Activated CD4-positive, alpha-beta T cell treated with anti-CD3 and anti-CD28 coated beads, Interleukin-2, amount 50 U/mL, for 1 hour (primary cell): ENCODE measurements around the gene PACS2.
"Not testable (repeated sequence)": the region's sequence is repeated elsewhere in the genome, so short reads cannot be mapped to it uniquely, and the experiment has no call there.

ENCODE experiments used
- DNase-seq: peaks from one replicate; pipeline ENCODE4 v3.0.0-alpha.2; 2020

Gene PACS2

DNA sequence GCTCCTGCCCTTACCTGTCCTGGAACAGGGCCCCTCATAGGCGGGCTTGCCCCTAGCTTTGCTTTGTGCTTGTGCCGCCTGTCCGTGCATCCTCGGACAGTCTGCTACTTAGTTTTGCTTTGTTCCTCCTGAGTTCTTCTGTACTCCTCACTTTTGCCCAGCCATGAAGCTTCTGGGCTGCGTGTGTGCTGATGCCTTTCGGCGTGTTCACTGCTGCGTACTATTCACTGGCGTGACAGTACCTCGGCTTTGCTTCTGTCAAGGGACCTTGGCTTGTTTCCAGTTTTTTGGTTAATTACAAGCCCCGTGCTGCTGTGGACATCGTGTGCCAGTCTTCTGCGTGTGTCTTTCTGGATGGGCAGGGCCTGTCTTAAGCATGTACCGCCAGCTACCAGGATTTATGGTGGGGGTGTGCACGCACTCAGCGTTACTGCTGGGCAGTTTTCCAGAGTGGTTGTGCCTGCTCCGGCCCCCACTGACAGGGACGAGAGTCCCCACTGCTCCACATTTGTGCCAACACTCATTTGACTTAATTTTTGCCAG is 2.5 kb downstream of the PACS2 start:
- no peak for DNase-seq

DNA sequence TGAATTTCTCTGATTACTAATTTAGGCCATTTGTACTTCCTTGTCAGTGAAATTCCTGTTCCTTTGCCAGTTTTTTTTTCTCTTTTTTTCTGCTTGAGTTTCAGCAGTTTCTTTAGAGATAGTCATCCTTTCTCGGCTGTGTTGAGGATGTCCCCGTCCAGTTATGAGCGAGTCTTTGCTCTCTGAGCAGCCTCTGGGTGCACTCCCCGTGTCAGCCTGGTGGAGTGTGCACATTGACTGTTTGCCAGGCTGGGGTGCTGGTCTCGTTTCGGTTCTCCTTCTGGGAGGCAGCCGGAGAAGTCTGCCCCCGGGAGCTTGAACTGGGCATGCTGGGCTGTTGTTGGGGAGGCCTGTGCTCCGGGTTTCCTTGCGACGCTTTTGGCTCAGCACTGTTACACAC is 3.0 kb downstream of the PACS2 start:
- no peak for DNase-seq

DNA sequence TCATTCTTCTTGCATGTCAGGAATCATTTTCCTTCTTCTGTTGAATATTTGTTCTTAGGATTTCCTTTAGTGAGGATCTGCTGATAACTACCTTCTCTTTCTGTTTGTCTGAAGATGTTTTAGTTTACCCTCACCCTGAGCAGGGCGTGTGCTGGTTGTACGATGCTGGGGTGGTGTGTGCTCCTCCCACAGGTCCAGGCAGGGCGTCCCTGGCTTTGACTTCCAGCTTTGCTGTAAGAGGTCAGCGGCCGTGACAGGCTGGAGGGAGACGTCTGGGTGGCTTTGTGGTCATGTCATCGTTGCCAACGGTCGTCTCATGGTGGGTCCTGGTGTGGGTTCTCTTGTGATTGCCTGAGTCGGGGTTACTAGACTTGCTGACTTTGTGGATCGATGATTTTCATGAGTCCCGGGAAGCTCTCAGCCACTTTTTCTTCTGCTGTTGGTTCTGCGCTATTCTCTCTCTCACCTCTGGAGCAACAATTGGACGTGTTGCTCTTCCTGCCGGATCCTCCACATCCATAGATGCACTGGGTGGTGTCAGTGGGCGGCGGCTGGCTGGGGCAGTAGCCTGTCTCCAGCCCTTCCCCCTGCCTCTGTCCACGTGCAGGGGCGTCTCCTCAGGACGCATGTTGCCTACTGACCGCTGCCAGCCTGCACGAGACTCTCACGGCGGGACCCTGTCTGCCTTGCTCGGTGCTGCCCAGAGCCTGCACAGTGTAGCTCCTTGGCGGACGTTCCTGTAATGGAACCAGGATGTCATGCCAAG is 8.4 kb downstream of the PACS2 start:
- DNase-seq, result no peak

DNA sequence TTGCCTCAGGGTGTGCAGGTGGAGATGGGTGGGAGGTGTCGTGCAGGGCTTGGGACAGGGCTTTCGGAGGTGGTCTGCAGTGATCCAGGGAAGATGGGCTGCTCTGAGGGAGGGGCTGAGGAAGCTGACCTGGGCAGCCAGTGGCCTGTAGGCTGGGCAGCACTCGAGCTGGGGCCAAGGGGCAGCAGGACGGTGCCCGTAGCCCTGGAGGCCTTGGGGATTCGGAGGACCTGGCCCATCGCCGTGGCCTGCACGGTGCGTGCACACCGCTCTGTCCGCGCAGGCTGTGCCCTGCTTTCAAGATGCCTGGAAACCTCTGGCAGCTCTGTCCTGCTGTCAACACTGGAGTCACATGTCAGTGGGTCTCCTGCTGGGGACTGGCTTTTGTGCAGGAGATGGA is 9.1 kb downstream of the PACS2 start:
- DNase-seq, result no peak

DNA sequence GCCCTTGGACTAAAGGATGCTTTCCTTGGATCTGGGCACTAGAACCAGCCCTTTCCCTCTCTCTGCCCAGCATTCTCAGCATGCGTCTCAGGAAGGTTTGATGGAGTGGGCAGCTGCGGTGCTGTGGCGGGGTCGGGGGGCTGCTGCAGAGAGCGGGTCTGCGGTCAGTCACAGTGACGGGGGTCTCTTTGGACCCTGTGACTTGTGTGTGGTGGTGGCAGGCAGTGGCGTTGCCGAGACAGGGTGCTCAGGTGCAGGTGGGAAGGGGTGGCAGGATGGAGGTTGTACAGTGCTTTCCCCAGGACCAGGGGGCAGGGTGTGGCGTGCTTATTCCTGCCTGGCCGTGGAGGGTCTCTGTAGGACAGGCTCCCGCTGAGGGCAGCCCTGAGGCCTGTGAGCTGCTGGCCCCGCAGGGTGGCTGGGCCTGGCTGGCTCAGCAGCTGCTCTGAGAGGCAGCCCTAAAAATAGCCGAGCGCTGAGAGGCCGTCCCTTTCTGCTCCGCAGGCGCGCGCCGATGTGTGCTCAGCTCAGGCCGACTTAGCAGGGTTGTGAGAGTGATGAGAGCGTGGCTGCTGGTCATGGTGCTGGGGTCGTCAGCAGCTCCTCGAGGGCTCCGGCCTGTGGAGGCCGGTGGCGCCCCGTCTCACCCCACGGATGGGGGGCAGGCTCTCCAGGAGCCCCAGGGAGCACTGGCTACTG is 9.7 kb downstream of the PACS2 start:
- no peak for DNase-seq

DNA sequence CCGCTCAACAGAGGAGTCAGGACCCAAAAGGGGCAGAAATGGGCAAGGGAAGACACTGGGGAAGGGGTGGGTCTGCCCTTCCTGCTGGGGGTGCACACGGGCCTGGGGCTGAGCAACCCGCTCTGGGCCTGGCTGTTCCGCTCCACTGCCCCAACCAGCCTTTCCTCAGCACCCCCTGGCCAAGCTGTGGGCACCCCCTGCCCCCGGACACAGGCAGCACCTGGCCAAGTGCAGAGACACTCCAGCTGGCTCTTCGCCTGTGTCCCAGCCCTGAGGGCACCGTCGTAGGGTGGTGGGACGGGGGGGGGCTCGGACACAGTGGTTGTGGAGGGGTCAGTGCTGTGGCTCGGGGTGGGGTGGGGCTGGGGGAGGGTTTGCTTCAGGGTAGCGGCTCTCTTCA is 10.3 kb downstream of the PACS2 start:
- no peak for DNase-seq

DNA sequence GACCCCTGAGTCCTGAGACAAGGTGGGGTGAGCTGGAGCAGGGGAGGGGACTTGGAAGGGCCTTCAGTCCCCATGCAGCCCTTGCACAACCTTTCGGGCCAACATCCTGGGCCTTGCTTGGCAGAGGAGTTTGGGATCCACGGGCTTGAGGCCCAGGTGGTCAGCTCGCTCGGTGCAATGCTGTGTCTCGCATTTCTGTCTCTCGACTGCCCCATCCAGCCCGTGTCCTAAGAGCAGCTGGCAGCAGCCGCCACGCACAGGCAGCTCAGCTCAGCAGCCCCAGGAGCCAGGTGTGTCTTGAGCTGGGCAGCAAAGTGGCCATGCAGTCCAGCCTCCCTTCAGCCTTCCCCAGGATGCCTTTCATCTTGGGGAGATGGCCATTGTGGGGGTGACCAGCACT is 10.8 kb downstream of the PACS2 start:
- DNase-seq, result no peak

DNA sequence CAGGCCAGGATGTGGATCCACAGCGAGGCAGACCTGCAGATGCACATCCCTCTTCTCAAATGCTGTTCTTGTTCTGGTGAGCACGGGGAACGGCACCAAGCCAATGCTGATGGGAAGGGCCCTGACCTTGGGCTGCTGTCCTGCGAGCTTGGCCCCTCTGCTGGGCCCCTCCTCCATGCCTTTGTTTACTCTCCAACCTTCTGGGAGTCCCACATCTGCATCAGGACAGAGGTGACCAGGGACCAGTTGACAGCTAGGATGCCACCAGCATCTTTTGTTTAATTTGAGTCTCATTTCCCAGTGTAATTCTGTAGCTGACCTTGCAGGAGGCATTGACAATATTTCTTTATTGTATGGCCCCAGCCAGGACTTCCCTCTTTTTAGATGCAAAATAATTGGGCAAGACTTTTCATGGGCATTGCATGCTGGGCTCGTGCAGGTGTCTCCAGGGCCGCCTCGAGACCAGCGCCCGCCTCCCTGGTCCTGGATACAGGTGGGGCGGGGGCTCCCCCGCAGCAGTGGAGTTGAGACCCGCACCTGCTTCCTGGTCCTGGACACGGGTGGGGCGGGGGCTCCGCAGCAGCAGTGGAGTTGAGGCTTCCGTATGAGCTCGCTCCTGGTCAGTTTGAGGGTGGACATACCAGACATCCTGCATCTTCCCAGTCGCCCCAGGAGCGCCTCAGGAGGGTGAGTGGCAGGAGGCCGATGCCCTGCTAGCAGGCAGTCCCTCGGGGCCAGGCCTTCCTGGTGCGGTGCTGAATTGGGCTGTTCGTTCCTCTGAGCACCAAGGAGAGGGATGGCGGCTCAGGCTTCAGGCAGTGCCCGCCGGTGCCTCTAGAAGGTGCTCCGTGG is 11.4 kb downstream of the PACS2 start:
- no peak for DNase-seq

DNA sequence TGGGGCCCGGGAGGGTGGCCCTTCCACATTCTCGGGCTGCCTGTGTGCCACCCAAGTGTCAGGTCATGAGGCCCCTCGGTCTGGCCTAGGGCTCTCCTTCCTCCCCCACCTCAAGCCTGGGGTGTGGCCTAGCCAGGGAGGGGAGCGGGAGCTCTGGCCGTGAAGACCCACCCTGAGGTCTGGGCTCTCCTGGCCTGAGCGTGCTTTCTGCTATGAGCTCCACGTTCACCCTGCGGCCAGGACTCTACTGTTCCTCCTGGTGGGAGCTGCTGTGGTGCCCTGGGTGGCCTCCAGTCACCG is 12.0 kb downstream of the PACS2 start:
- DNase-seq, result no peak

DNA sequence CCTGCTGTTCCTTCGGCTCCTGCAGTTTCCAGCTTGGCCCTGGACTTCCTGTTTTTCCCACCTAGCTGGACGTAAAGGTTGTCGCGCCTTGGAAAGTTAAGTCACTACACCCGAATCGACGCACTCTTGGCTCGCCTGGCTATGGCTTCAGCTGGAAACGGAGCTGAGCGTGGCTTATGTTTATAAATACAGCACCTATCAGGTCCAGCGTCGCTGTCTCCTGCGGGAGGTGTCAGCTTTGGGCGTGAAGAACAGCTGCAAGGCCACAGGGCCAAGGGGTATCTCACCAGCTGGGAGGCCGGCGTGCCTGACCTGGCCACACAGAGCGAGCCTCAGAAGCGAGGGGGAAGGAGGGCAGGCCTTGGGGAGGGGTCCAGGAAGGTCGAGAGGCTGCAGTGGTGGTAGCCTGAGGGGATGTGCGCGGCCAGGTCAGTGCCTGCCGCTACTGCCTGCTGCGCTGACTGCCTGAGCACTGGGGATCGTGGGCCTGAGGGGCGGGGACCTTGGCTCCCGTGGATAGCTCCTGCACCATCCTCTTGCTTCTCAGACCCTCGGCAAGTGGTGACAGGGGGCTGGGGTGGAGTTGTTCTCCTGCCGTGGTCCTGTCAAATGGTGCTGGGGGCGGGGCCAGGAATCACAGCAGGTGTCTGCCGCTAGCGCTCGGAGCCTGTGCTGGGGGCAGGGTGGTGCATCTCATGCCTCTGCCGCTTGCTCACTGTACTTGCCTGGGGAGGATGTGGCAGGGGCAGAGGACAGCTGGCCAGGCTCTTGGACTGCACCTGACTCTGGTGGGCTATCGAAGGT is 12.5 kb downstream of the PACS2 start:
- DNase-seq, result no peak

DNA sequence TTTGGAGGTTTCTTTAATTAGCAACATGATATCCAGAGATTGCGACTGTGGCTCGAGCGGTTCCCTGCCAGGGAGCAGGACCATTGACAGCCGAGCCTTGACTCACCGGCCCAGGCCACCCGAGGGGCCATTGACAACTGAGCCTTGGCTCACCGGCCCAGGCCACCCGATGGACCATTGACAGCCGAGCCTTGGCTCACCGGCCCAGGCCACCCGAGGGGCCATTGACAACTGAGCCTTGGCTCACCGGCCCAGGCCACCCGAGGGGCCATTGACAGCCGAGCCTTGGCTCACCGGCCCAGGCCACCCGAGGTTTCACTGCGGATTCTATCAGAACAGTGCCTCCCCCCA is 13.1 kb downstream of the PACS2 start:
- not testable (repeated sequence) for DNase-seq

DNA sequence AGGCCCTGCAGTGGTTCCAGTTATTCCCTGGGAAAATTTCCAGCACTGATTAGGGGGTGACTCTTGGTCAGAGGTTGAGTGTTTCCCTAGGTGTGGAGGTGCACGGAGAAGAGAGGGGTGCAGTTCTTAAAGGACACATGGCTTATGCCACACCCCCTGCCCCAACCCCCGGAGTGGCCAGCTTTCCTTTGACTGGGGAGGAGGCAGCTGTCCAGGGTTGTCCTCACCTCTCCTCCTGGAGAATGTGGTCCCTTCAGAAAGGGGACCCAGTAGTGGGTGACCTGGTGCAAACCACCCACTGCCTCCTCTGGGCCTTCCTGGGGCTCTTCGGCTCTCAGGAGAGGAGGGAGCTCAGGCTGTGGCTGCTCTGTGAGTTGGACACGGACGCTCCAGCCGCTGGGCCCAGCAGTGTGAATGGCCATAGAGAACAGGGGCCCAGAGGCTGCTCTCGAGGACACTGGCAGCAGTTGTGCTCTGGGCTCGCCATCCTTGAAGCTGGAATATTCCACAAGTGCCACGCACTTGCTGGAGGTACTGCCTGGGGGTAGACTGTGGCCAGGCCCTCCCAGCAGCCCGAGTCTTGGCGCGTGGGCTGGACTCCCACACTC is 13.6 kb downstream of the PACS2 start:
- DNase-seq, result no peak

DNA sequence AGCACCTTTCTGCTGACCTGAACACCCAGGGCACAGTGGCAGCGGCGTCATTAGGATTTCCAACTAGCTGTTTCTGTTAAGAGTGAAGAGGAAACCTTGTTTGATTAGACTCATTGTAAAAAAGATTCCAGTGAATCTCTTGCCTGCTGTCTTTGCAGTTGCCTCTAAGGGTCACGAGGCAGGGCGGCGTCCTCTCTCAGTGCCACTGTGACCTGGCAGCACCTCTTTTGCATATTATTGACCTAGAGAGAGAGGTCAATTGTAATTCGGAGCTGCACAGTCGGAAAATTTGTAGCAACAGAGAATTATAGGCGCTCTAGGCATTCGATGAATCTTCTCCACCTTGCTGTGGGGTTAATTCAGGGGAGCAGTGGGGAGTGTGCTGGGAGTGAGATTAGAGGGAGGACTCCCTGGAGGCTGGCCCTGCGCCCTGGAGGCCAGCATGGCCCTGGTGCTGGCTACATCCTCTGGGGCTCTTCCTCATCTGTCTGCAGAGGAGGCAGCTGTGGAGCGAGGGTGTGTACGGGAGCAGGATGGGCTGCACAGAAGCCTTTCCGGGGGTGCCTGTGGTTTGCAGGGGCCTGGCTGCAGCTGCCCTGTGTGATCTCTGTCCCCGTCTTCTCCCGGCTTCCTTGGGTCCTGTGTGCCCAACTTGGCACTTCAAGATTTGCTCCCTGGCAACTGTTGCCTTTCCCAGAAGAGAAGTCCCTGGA is 14.3 kb downstream of the PACS2 start:
- no peak for DNase-seq

DNA sequence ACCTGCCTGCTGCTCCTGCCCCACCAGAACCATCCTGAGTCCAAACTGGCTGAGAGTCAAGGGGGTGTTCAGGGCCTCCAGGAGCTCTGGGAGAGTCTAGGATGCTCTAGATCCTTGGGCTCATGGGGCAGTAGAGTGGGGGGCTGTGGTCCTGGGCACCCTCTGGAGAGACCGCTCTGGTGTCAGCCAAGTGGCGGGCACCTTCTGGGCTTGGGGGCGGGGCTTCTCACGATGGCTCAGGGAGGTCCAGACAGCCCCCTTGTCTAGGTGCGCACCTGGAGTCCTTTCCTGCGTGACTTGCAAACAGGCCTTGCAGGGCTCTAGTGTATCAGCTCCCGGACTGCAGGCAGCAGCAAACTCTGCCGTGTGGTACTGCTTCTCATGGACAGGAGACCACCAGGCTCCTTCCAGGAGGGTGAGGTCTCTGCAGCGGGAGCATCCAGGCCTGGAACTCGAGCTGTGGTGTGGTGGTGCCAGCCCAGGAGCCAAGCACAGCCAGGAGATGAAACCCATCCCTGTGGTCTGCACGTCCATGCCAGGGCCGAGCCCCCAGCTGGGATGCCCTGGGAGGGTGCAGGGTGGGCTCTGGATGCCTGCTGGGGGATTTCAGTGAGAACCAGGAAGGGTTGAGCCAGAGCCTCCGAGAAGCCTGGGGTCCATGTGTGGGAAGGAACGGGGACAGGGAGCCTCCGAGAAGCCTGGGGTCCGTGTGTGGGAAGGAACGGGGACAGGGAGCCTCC is 15.0 kb downstream of the PACS2 start:
- no peak for DNase-seq

DNA sequence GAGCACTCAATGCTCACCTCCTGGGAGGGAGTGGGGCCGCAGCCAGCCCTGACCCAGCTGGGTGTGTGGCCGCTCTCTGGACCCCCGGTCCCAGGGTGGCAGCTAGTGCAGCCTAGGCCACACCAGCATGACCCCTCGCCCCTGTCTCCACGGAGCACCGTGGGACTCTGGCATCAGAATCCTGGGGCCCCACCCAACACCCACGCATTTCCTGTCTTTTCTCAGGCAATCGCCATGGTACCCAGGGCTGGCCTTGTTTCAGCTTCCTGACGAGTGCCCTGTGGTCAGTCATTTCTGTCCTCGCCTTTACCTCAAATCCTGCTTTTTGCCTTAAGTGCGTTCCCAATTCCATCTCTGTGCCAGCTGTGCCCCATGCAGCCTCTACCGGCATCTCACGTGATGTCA is 15.9 kb downstream of the PACS2 start:
- DNase-seq, result no peak

DNA sequence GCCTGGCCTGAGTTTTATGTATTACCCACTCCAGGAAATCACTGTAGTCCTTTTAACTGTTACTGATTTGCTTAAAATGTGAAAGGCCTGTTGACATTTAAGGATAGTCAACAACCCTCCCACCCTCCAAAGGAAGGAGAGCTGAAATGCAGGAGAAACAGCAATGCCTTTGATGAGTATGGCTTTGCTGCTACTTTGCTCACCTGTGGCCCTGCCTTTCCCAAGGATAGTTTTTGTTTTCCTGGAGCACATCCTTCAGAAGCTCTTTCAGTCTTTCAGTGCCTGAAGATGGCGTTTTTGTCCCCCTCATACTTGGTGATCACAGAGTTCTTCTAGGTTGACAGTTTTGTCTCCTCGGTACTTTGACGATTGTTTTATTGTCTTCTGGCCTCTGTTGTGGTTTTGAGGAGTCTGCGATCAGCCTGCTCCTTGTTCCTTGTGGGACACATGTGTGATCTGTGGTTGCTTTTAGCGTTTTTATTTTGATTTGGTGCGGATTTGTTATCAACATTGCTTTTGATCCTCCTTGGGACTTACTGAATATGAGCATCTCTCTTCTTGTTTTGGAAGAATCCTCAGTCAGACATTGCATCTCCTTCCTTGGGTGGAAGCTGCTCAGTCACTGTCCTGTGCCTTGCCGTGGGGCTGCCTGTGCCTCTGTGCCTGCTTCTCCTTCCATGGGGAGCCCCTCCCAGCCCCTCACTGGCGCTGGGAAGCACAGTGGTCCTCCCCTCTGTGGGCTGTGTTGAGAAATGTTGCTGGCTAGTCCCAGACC is 17.2 kb downstream of the PACS2 start:
- DNase-seq, result no peak

DNA sequence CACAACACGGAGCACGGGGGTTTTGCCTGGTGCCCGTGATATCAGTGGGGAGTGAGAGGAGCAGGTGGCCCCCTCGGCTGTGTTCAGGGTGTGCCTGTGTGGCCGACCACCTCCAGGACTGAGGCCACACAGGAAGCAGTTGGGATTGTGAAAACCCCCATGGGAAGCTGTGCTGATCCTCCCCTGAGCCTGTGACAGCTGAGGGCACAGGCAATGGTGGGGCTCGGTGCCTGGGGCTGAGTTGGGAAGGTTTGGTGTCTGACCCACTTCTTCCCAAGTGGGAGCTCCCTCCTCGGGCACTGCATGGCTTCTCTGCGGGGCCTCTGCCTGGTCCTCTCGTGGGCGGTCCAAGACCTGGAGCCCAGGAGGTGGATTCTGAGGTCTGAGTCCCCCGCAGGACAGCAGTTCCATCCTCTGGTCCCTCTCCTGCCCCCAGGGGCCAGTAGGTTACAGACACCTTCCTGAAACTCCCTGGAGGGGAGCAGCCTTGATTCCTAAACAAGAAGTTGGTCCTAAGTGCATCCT is 17.9 kb downstream of the PACS2 start:
- no peak for DNase-seq

DNA sequence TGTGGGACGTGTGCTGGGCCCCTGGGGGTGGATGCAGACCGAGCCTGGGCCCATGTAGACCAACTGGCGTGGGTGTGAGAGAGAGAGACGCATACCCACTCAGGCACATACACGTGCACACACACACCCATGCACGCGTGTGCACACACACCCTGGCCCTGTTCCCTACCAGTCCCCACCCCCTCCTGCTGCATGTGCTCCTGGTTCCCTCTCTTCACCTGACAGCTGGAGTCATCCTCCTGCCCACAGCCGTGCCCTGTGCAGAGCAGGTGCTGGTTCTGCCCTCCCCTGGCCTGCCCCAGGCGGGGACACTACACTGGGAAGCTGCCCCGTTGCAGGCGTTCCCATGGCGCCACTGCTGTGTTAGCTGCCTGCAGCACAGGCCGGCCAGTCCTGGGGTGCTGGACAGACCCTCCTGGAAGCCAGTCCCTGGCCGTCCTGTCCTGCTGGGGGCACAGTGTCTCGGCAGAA is 18.5 kb downstream of the PACS2 start:
- DNase-seq, result no peak

DNA sequence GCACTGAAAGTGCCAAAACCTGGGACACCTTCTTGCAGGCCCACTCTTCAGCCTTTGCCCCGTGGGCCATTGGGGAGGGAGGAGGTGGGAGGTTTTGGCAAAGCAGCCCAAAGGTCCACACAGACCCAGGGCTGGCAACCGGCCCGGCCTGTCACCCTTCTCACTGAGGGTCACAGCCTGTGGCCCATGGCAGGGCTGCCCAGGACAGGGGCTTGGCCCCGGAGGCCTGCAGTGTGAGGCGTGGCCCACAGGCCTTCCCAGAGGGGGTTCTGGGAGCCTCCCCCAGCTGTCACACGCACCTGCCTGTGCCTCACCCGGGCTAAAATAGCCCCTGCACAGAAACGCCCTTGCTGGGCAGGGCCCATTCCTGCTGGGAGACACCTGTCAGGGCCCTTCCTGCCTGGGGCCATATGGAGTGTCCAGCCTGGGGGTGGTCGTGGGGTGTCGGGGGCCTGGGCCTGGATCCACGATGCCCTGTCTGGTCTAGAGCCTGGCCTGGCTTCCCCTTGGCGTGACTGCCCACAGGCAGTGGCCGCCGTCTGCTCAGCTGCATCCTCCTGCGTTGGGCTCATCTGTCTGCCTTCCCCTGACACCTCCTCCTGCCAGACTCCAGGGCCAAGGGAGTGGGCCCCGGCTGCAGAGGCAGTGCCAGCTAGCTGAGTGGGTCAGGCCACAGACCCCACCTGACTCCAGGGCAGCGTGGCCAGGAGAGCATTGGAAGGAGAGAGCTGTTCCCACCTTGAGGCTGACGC is 19.2 kb downstream of the PACS2 start:
- no peak for DNase-seq
